Measurements from ENCODE around the gene DLG2.
"Not testable (repeated sequence)": the region's sequence is repeated elsewhere in the genome, so short reads cannot be mapped to it uniquely, and the experiment has no call there.

DLG2 gene

DNA sequence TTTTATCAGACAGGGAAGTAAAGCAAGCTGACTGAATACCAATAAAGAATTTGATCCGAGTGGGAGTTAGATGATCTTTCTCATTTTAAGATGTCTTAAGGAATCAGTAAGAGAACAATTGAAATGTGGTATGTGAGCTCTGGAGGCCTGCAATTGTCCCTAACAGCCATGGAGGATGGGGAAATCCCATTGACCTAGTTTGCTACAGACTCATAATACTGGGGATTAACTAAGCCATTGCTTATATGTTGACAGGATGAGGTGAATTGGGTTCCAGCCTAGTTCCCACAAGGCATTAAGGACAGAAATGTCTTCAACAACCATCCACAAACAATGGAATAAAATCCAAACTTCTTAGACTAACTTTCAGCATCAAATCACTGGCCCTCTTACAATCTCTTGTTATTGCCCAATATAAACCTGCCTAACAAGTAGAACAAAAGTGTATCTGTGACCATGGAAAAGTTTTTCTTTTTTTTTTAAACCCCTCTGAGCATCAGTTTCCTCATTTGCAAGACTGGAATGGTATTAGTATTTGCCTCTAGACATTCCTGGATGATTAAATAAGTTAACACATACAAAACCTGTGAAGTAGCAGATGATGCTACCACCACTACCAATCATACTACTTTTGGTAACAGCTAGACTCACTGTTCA, 773.2 kb downstream of the DLG2 start:
- TF ChIP-seq CTCF (IDR thresholded peaks at IDR 0.05; ENCODE audit: low read depth, low read length), result no peak
- DNase-seq (ENCODE audit: extremely low read depth, low read depth), result no peak

- TF ChIP-seq CTCF (IDR thresholded peaks at IDR 0.05; ENCODE audit: low read depth, low read length), result no peak
- DNase-seq (ENCODE audit: extremely low read depth, low read depth), result no peak
Measured at GRCh38 chr11:84847842-84848241, 779.3 kb downstream of the DLG2 start.

DNA sequence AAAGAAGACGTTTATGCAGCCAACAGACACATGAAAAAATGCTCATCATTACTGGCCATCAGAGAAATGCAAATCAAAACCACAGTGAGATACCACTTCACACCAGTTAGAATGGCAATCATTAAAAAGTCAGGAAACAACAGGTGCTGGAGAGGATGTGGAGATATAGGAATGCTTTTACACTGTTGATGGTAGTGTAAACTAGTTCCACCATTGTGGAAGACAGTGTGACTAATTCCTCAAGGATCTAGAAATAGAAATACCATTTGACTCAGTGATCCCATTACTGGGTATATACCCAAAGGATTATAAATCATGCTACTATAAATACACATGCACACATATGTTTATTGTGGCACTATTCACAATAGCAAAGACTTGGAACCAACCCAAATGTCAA, 786.9 kb downstream of the DLG2 start:
- not testable (repeated sequence) for DNase-seq (ENCODE audit: extremely low read depth, low read depth)

DNA sequence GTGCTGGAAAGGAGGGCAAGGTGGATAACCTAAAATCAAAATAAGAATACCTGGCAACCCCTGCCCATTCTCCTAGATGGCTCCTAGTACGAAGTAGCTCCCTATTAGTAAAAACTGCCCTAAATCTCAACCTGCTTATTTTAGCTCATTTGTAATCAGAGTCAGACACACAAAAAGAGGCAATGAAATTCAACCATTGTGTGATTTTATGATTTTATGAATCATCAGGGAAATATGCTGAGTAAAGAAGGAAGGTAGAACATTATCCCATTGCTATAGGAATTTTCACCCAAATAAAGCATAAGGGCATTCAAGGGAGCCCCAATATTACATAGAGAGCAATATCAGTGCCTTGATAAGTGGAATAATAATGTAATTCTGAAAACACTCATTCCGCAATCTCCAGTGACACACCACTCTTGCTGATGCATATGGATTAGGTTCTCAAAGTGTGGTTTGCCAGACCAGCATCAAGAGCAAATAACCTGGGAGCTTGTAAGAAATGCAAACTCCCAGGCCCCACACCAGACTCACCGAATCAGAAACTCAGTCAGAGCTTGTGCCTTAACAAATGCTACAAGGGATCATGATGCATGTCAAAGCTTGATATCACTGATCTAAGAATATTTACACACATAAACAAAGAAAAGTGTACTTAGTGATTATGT, 789.6 kb downstream of the DLG2 start:
- DNase-seq (ENCODE audit: extremely low read depth, low read depth), result no peak
- TF ChIP-seq CTCF (IDR thresholded peaks at IDR 0.05; ENCODE audit: low read depth, low read length), result no peak

DNA sequence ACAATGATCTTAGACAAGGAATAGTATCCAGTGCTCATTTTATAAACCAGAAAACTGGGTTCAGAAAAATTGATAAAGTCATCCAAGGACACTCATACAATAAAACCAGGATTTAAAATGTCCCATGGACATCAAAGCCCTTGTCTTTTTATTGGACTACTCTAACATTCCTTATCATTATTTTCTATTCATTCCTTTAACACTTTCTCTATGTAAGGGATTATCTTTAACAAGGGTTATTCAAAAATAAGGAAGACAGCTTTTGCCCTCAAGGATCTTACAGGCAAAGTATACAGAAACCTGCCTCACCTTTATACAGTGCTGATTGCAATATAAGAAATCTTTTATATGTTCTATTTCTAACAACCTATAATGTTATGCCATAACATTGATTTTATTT, 790.8 kb downstream of the DLG2 start:
- no peak for TF ChIP-seq CTCF (IDR thresholded peaks at IDR 0.05; ENCODE audit: low read depth, low read length)
- no peak for DNase-seq (ENCODE audit: extremely low read depth, low read depth)

- no peak for TF ChIP-seq CTCF (IDR thresholded peaks at IDR 0.05; ENCODE audit: low read depth, low read length)
- no peak for DNase-seq (ENCODE audit: extremely low read depth, low read depth)
Measured at GRCh38 chr11:84833488-84834088, 793.6 kb downstream of the DLG2 start.

- TF ChIP-seq CTCF (IDR thresholded peaks at IDR 0.05; ENCODE audit: low read depth, low read length), result no peak
- DNase-seq (ENCODE audit: extremely low read depth, low read depth), result no peak
Measured at GRCh38 chr11:84830372-84830771, 796.8 kb downstream of the DLG2 start.
